GM12801 (cell line): Measurements from ENCODE around the gene NTN4.

ENCODE experiments used
- CTCF ChIP-seq: IDR thresholded peaks from one replicate; pipeline ENCODE4 v1.5.1; 2011; ENCODE audit warnings: control low read depth; ENCODE audit not compliant: insufficient read length; ENCODE audit errors: extremely low read depth

NTN4 gene

GRCh38 chr12:95663525-95663924, 127.0 kb downstream of the NTN4 start:
- TF ChIP-seq CTCF: no peak

GRCh38 chr12:95661360-95661759, 129.2 kb downstream of the NTN4 start:
- no peak for TF ChIP-seq CTCF

DNA sequence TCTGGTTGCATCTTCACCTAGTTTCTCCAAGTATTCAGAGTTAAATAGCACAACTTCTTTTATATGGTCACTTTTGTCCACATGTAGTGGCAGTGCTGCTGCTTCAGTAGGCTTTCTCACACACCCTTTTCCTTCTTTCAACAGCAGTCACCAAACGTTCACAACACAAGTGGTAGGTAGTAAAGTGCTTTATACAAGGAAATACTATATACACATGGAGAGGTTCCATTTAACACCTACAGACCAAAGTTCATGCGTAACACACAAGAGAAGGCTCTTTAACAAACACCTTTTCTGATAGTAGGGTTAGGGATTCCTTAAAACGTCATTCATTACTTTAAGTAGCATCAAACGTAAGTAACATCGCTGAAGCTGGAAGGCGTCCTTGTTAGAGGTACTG, 132.2 kb downstream of the NTN4 start:
- TF ChIP-seq CTCF: no peak

DNA sequence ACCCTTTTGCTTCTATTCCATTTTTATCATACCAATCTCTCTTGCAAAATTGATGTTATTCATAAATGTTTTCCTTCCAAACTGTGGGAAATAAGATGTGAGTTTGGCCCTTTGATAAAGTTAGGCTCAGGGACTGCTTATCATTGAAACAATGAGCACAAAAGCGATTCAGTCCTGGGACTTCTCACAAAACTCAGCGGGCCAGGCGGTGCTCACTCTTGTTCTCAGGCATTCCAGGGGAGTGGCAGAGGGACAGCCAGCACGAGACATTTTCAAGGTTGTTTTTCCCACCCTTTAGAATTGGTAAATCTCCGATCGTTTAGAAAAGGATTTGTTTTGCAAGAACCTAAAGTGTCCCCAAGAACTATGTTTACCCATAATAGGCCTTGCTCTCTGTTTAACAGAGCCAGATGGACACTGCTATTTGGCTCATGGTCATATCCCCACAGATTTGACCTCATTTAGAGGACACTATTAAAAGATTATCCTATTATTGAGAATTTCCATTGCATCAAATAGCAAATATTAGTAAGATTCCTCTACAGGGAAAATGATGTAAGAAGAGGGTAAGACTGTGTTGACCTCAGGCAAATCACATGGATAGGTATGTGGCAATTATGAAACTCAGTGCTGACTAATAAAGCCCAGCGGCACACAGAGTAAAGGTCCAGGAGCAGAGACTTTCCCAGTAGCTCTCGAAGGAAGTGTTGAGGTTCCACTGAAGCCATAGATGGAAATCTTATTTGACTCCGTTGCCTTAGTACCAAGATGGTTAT, 136.6 kb downstream of the NTN4 start:
- TF ChIP-seq CTCF: no peak

DNA sequence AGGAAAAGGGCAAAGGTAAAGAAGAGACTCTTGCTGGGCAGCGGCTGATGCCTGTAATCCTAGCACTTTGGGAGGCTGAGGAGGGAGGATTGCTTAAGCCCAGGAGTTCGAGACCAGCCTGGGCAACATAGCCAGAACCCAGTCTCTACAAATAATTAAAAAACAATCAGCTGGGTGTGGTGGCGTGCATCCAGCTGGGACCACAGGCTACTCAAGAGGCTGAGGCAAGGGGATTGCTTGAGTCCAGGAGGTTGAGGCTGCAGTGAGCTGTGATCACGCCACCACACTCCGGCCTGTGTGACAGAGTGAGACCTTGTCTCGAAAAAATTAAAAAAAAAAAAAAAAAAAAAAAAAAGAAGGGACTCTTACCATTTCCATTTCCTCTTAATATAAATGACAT, 138.9 kb downstream of the NTN4 start:
- TF ChIP-seq CTCF: no peak

DNA sequence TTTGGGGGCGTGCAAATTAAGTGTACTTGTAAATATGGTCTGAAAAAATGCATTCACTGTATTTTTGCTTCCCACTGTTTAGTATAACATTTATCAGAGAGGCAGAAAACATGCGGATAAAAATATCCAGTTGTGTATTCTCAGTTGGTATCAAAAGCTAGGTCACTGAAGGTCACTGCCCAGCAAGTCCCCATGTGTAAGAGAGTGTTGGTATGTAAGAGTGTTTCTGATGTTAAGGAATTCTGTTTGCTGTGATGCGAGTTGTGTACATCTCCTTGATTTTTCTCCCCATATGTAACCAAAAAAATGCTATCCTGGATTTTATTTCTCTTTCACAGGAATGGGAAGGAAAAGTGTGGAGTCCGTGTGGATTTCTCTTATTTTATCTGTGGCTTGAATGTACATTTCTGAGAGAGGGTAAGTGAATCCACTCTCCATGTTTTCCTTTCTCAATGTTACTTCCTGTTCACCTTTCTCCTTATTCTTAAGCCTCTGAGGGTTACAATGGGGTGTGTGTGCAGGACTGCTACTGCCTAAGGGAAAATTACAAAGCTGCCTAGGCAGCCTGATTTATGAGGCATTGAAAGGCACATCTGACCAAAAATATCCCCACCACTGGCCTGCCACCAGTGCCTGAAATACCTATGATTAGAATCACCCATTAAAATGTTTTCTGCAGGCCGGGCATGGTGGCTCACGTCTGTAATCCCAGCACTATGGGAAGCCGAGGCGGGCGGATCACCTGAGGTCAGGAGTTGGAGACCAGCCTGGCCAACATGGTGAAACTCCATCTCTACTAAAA, 141.4 kb downstream of the NTN4 start:
- no peak for TF ChIP-seq CTCF

GRCh38 chr12:95646781-95647190, 143.8 kb downstream of the NTN4 start:
- no peak for TF ChIP-seq CTCF
